ENCODE results near the gene CHCHD6.

DNA sequence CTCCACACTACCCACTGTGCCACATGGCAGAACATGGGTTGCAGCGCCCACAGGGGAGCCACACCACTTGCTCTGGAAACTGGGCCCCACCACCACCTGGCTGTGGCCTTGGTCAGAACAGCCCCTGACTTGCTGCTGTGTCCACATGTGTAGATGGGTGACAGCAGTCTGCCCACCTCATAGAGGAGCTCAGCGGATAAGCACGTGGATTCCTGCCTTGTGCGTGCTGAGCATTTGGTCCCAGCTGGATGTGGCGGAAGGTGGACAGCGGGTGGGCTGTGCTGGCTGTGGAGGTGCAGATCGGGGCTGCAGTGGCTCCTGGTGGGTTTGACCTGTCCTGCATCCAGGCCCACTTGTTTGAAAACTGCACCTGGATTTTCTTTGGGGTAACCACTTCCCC, 272.9 kb downstream of the CHCHD6 start:
- TF ChIP-seq POLR2A (IDR thresholded peaks at IDR 0.05; ENCODE audit: borderline replicate concordance, extremely low read depth, insufficient read depth, insufficient read length) (no peak), CTCF (IDR thresholded peaks at IDR 0.05 in 2 of 3, conservative IDR thresholded peaks at IDR 0.05 in 1 of 3; ENCODE audit: borderline replicate concordance in 1 of 3, insufficient read depth in 1 of 3, low read depth in 2 of 3, low read length in 2 of 3) (no peak), REST (IDR thresholded peaks at IDR 0.05; ENCODE audit: low read depth) (no peak), POLR2AphosphoS5 (IDR thresholded peaks at IDR 0.05; ENCODE audit: low read depth, low read length) (no peak), EZH2phosphoT487 (IDR thresholded peaks at IDR 0.05; ENCODE audit: borderline replicate concordance) (no peak), EZH2 (IDR thresholded peaks at IDR 0.05) (no peak), RAD21 (IDR thresholded peaks at IDR 0.05; ENCODE audit: low read depth) (no peak), CBX3 (IDR thresholded peaks at IDR 0.05; ENCODE audit: low read depth) (no peak), SP1 (IDR thresholded peaks at IDR 0.05; ENCODE audit: low read depth) (no peak), JUND (IDR thresholded peaks at IDR 0.05) (no peak)
- TF ChIP-seq, protein P1, sequence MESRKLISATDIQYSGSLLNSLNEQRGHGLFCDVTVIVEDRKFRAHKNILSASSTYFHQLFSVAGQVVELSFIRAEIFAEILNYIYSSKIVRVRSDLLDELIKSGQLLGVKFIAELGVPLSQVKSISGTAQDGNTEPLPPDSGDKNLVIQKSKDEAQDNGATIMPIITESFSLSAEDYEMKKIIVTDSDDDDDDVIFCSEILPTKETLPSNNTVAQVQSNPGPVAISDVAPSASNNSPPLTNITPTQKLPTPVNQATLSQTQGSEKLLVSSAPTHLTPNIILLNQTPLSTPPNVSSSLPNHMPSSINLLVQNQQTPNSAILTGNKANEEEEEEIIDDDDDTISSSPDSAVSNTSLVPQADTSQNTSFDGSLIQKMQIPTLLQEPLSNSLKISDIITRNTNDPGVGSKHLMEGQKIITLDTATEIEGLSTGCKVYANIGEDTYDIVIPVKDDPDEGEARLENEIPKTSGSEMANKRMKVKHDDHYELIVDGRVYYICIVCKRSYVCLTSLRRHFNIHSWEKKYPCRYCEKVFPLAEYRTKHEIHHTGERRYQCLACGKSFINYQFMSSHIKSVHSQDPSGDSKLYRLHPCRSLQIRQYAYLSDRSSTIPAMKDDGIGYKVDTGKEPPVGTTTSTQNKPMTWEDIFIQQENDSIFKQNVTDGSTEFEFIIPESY (IDR thresholded peaks at IDR 0.05; ENCODE audit: extremely low read depth, insufficient replicate concordance, low read length) = no peak
- TF ChIP-seq, protein P2, sequence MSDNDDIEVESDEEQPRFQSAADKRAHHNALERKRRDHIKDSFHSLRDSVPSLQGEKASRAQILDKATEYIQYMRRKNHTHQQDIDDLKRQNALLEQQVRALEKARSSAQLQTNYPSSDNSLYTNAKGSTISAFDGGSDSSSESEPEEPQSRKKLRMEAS (IDR thresholded peaks at IDR 0.05) = no peak
- TF ChIP-seq, protein P3, sequence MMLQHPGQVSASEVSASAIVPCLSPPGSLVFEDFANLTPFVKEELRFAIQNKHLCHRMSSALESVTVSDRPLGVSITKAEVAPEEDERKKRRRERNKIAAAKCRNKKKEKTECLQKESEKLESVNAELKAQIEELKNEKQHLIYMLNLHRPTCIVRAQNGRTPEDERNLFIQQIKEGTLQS (IDR thresholded peaks at IDR 0.05) = no peak

Data from HCT116 (cell line).